NCI-H146 treated with DMSO at 0.1 percent for 48 hours (cell line): ENCODE measurements around the gene NIPAL3.
"Not testable (repeated sequence)": the region's sequence is repeated elsewhere in the genome, so short reads cannot be mapped to it uniquely, and the experiment has no call there.

Source experiments
- DNase-seq: peaks from one replicate; lab custom pipeline; 2025; ENCODE audit not compliant: unreplicated experiment; lab: John Stamatoyannopoulos, UW

NIPAL3 gene

DNA sequence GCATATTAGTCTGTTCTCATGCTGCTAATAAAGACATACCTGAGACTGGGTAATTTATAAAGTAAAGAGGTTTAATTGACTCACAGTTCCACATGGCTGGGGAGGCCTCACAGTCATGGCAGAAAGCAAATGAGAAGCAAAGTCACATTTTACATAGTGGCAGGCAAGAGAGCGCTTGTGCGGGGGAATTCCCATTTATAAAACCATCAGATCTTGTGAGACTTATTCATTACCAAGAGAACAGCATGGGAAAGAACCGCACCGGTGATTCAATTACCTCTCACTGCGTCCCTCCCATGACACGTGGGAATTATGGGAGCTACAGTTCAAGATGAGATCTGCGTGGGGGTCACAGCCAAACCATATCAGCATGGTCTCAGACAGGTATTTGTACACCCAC lies 72.6 kb downstream of the NIPAL3 start:
- not testable (repeated sequence) for DNase-seq

DNA sequence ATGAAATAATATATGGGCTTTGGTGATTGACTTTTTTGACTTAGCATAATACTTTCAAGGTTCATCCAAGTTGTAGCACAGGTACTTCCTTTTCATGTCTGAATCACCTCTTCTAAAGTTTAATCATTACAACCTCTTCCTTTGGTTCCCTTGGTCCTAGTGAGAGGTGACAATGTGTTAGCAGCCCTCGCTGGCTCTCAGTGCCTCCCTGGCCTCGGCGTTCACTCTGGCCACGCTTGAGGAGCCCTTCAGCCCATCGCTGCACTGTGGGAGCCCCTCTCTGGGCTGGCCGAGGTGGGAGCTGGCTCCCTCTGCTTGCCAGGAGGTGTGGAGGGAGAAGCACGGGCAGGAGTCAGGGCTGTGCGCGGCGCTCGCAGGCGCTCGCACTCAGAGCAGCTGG lies 74.1 kb downstream of the NIPAL3 start:
- DNase-seq: no peak

DNA sequence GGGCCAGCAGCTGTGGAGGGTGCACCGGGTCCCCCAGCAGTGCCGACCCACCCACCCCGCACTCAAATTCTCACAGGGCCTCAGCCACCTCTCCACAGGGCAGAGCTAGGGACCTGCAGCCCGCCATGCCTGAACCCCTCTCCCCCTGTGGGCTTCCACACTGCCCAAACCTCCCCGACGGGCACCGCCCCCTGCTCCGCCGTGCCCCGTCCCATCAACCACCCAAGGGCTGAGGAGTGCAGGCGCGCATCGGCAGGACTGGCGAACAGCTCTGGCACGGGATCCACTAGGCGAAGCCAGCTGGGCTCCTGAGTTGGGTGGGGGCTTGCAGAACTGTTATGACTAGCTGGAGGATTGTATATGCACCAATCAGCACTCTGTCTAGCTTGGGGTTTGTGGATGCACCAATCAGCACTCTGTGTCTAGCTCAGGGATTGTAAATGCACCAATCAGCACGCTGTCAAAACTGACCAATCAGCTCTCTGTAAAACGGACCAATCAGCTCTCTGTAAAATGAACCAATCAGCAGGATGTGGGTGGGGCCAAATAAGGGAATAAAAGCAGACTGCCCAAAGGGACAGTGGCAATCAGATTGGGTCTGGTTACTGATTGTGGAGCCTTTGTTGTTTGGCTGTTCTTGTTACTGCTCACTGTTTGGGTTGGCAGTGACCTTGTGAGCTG lies 74.6 kb downstream of the NIPAL3 start:
- DNase-seq: no peak

DNA sequence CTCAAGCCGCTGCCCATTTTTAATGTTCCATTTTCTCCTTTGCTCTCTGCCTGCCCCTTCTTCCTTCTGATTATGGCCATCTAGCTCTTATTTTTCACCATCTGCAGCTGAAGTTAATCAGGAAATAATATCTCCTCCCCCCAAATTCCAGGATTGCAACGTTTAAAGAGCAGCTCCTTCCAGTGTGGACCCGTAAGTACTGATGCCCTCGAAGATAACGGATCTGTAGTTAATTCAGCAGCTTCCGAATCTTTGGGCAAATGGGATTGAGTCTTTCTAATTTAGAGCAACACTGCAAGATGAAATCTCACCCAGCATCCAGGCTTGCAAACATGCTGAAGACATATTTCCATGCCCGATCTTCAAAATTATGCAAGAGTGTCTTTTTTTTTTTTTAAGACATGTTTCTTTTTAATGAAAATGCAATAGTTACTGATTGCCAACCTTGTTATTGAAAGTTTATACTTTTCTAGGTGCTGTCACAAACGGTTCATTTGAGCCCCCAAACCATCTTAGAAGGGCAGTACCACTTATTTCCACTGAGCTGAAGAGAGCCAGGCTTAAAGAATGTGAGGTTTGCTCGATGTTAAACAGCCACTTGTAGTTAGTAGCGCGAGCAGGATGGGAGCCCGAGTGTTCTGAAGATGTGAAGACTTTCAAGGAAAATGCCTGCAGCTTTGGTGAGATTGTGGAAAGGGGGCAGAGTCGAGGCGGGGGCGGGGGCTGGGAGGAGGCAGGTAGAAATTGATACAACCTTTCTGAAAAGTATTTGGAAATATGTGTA lies 76.2 kb downstream of the NIPAL3 start:
- DNase-seq: no peak

DNA sequence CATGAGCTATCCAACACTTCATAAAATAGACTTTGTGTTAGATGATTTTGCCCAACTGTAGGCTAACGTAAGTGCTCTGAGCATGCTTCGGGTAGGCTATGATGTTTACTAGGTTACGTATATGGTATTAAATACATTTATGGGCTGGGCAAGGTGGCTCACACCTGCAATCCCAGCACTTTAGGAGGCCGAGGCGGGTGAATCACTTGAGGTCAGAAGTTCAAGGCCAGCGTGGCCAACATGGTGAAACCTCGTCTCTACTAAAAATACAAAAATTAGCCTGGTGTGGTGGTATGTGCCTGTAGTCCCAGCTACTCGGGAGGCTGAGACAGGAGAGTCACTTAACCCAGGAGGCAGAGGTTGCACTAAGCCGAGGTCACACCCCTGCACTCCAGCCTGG lies 77.3 kb downstream of the NIPAL3 start:
- DNase-seq: not testable (repeated sequence)

DNA sequence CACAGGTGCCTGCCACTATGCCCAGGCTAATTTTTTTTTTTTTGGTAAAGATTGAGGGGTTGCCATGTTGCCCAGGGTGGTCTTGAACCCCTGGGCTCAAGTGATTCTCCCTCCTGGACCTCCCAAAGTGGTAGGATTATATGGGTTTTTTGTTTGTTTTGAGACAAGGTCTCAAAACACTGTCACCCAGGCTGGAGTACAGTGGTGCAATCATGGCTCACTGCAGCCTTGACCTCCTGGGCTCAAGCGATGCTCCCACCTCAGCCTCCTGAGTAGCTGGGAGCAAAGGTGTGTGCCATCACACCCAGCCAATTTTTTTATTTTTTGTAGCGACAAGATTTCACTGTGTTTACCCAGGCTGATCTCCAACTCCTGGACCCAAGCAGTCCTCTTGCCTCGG lies 78.2 kb downstream of the NIPAL3 start:
- no peak for DNase-seq

DNA sequence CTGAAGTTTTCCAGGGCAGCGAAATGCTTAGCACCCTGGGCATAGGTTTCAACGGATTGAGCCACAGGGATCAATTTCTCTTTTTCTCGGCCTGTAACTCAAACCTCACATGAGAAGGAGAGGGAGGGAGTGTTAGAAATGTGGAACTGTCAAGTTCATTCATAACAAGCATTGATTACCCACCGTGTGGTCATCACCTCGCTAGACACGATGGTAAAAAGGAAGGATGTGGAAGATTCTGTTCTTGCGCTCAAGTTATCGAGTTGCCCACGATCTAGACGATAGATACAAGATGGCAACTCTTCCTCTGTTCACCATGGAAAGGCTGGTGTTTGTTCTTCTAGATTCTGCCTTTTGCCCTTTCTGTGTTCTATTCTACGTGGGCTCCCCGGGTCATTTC lies 83.0 kb downstream of the NIPAL3 start:
- no peak for DNase-seq

DNA sequence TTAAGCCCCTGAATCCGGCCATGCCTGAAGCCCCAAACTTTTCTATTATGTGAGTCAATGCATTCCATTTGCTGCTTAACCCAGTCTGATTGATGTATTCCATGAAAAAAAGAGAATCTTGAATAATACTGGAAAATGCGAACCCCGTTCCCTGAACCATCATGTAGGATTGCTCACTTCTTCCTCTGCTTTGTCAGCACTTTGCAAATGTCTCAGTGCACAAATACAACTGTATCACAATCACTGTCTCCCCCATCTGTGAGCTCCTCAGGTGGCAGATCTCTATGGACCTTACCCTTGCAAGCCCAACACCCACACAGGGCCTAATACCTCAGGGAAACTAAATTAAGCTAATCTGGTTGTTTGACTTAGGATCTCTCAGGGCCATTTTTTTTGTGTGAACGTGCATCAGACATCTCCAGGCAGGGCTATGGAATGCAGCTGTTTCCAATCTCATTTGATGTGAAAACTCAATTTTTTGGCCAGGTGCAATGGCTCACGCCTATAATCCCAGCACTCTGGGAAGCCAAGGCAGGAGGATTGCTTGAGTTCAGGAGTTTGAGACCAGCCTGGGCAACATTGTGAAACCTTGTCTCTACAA lies 84.9 kb downstream of the NIPAL3 start:
- DNase-seq: no peak

DNA sequence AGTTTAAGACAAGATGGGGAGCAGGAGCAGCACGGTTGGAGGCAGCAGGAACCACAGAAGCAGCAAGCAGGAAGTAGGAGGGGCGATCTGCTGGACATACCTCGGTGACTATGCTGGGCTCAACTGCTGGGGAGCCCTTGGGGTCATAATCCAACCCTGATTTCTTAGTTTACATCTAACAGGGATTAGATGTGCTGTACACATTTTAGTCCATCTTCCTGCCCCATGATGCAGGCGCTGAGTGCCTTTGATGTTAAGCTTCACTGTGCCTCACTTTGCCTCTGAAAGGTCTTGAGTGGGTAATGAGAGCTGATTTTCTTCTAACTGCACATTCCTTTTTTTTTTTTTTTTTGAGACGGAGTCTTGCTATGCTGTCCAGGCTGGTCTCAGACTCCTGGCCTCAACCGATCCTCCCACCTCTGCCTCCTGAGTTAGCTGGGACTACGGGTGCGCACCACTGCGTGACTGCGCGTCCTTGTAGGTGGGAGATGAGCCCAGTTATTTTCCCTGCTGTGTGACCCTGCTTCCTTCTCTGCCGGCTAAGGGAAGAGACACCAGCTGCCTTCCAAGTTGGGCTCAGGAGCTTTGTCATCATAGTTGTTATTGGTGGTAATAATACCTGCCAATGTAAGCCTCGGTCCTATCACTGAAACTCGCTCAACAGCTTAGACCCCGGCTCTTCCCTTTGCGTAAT lies 85.9 kb downstream of the NIPAL3 start:
- peak; percentile 40 for DNase-seq

DNA sequence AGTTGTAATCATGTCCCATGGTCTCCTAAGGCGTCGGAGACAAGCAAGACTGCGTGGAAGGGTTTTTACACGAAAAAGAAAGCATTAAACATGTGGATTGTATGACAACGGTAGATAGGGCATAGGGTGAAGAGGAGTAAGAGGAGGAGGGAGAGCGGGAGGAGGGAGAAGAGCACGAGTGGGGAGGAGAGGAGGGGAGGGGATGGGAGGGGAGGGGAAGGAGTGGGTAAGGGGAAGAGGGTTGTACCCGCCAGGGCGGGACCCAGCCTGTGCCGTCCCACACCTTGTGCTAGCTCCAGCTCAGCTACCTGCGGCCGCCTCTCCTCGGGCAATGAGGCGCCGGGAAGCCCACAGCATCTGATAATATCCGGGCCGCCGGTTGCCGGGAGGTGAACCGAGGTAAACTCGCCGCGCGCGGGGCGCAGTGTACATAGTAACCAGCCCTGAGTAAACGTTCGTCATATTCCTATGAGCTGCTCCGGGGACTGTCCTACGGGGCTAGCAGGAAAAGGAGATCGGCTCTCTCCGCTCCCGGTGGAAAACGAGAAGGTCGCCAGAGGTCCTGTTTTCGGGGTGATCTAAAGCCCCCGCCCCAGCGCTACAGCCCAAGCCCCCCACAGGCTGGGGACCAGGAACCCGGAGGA lies 86.6 kb downstream of the NIPAL3 start:
- DNase-seq: peak; percentile 59

DNA sequence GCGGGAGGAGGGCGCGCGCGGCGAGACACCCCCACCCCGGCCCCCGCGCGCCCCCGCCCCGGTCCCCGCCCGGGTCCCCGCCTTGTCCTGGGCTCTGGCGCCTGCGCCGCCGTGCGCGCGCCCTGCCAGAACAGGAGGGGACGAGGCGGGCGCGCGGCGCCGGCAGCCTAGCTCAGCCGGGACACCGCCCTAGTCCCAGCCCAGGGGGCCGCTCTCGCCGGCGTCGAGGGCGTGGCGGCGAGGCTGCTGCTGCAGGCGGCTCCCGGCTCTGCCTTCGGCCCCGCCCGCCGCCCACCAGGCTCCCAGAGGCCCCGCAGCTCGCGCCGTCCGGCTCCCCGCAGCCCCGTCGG lies 87.1 kb downstream of the NIPAL3 start, which contains the start of gene RCAN3:
Gene RCAN3 (plus strand): TSS at position 128 of the 350 bp plus-strand sequence. CDS start 11,537 bp downstream, outside the sequence.
- peak; percentile 61 for DNase-seq

DNA sequence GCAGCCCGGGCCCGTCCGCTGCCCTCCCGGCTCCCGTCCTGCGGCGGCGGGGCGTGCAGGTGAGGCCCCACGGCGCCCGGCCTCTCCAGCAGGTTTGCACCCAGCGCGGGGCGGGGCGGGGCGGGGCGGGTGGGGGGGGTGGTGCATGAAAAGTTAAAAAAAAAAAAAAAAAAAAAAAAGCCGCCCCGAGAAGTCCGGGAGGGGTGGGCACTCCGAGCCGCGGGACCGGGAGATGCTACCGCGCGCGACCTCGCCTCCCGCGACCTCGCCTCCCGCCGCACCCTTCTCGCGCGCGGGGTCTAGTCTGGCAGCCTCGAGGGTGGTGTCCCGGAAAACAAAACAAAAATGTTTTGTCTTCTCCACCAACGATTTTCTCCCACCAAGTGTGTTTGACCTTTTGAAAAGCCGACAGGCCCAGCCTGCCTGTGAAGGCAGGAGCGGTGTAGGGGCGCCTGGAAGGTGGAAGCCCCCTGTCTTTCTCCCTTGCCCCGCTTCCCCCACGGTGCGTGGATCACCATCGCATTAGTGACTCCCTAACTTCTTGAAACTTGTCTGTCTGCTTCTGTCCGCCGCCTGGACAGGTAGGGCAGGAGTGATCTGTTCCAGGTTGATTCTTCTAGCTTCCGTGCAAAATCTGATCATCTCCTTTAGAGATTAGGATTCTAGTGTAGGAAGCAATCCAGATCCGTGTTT lies 87.6 kb downstream of the NIPAL3 start:
- DNase-seq: no peak

DNA sequence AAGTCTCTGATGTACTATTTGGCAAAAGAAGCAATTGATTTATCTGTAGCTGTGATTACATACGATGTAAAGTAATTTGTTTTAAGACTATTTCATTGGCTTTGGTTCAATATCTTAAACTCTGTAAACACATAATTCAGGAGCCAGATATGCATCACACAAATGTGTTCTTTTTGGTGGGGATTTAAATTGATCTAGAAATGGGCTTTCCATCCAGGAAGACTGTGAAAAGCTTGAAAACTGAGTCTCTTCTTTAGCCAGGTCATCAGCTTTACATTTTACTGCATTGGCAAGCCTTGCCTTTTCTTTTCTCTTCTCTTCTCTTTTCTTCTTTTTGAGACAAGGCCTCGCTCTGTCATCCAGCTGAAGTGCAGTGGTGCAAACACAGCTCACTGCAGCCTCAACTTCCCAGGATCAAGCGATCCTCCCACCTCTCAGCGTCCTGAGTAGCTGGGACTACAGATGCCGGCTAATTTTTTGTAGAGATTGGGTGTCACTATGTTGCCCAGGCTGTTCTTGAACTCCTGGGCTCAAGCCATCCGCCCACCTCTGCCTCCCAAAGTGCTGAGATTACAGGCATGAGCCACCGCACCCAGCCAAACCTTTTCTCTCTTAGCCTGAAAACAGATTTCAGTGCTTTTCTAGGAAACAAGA lies 88.4 kb downstream of the NIPAL3 start:
- no peak for DNase-seq

DNA sequence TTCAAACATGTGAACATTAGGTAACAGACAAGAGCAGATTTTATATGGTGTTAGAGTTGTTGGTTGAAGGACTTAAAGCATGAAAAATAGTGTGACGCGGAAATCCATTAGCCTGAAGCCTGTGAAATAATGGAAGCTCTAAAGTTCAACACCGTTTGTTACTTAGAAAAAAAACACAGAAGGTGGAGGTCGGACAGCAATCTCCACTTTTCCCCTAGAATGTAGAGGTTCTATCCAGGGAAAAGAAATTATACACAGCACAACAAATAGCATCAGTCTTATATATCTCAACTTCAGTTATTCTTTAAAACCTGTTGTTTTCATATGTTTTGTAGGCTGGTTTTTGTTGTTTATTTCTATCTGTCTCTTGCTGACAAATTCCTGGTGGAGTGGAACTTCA lies 89.0 kb downstream of the NIPAL3 start:
- no peak for DNase-seq

DNA sequence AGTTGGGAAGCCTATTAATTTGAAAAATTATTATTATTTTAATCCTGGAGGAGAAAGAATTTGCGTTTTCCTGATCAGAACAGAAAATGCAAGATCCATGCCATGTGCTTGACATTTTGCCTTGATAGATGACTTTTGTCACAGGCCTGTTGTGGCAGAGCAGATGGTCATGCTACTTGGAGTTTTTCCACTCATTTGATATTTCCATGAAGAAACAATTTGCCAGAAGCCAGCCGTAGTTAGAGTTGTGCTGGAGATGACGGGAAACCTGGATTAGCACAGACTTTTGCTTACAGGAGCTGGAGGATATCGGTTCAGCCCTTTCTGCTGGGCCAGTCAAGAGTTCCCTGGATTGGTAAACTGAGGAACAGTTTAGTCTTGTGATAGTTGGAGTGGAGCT lies 90.2 kb downstream of the NIPAL3 start:
- no peak for DNase-seq

DNA sequence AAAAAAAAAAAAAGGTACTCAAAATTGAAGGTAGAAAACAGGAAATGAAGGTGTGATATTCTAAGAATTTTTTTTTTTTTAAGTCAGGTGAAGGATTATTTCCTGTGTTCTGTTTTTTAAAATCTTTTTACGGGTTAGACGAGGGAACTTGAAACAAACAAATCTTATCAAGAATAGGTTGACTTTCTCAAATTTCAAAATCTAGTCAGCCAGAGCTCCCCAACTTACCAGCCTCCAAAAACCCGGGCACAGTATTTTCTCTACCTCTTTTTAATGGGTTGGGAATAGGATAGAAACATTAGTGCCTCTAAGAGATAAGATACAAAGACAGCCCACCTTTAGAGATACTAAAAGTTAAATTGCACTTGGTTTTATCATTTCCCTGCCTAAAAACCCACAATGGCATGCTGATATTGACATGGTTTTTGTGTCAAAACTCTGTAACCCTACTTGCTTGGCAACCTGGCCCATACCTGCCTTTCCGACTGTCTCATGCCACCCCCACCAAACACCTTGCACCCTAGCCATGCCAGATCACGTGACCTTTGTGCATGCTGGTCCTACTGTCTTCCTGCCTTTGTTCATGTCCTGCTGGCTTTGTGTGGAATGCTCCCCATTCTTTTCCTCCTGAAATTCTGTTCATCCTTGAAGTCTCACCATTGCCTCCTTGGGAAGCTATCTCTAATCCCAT lies 91.2 kb downstream of the NIPAL3 start:
- no peak for DNase-seq

DNA sequence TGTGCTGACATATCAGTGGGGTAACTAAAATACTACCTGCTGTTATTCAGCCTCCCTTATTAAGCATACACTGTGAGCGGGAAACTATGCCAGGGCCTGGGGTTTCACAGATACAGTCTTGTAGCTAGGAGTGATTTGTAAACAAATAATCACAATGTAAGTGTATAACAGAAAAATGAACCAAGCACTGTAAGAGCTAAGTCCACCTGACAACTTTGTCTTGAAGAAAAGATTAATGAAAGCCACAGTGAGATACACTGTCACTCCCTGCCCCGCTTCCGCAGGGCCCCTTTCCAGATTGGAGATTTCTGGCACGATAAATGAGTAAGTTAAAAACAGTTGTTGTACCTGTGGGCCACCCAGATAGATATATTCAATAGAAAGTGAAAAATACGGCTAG lies 91.8 kb downstream of the NIPAL3 start:
- DNase-seq: no peak

DNA sequence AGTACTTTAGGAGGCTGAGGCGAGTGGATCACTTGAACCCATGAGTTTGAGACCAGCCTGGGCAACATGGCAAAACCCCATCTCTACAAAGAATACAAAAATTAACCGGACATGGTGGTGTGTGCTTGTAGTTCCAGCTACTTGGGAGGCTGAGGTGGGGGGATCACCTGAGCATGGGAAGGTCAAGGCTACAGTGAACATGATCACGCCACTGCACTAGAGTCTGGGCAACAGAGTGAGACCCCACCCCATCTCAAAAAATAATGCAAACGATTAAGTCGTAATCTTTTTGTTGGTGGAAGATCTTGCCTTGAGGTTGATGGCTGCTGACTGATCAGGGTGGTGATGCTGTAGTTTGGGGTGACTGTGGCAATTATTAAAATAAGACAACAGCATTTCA lies 93.3 kb downstream of the NIPAL3 start:
- DNase-seq: no peak

DNA sequence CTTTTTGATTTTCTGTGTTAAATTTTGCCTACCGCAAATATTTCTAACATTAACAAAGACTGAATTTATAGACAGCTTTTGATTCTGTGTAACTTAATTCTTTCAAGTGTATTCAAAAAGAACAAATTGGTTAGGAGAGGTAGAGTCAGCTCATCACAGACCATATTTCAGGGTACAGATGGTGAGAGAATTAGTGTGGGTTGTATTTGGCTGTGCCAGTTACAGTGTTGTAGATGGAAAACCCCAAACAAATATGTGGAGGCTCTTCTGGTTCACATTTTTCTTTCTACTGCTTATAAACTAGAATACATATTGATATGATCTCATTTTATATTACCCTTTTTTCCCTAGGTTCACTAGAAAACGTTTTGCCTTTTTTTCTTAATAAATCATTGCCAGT lies 98.1 kb downstream of the NIPAL3 start:
- DNase-seq: no peak
